Right lobe of liver (tissue), 6 donors: Measurements from ENCODE around the gene SASH1. TPM values are rescaled to one million over a fixed set of nuclear protein-coding genes. Genes with fewer than 3 reads are reported as not detected.

Source experiments
- ATAC-seq, 4 donors: fragments of 200-7000 bp; cut with Tn5 transposase; one replicate each; pipeline ENCODE4 v1.9.1; 2020; ENCODE audit warnings: mild to moderate bottlenecking in 4 of 4, moderate library complexity in 4 of 4
- DNase-seq, 3 donors: peaks; one replicate each; pipeline ENCODE4 v3.0.0-alpha.2; 2020
- H3K27ac ChIP-seq, 3 donors: fragments of 200-600 bp; one replicate each; pipeline ENCODE4 v1.8.0; 2022
- H3K27me3 ChIP-seq, 2 donors: fragments of 200-600 bp; one replicate each; pipeline ENCODE4 v1.8.0; 2022
- H3K36me3 ChIP-seq, 4 donors: fragments of 200-600 bp; sonication (generic) in 1 of 4; one replicate each; pipeline versions ENCODE4 v1.5.1 to v1.8.0; 2017 to 2022; ENCODE audit warnings: control low read depth in 1 of 4
- H3K4me1 ChIP-seq, 4 donors: fragments of 200-600 bp; sonication (generic) in 1 of 4; one replicate each; pipeline versions ENCODE4 v1.5.1 to v1.8.0; 2017 to 2022; ENCODE audit warnings: control low read depth in 1 of 4
- H3K4me3 ChIP-seq, 3 donors: fragments of 200-600 bp; one replicate each; pipeline ENCODE4 v1.8.0; 2022
- H3K9me3 ChIP-seq, 4 donors: fragments of 200-600 bp; sonication (generic) in 1 of 4; one replicate each; pipeline versions ENCODE4 v1.5.1 to v1.8.0; 2017 to 2022; ENCODE audit warnings: control low read depth in 1 of 4
- CTCF ChIP-seq, 4 donors: fragments of 200-600 bp in 3 of 4; fragments of 450-650 bp in 1 of 4; IDR thresholded peaks; one replicate each; pipeline versions ENCODE4 v1.5.1 to v1.8.0; 2016 to 2022; ENCODE audit warnings: antibody characterized with exemption in 4 of 4, mild to moderate bottlenecking in 2 of 4
- POLR2A ChIP-seq: fragments of 450-650 bp; IDR thresholded peaks from one replicate; pipeline ENCODE4 v1.6.1; 2017; ENCODE audit warnings: antibody characterized with exemption, mild to moderate bottlenecking
- WGBS: methylation state at CpG from one replicate; pipeline ENCODE4 v1.1.6; 2018; ENCODE audit warnings: low coverage, low lambda C conversion rate; ENCODE audit not compliant: insufficient coverage; ENCODE audit errors: missing lambda C conversion rate; 5-methylcytosine and 5-hydroxymethylcytosine counted together
- intact Hi-C, 2 donors: fragments of 100-400 bp; cut with DNase I; formaldehyde crosslinking; loops; one replicate each; pipeline versions ENCODE4 v1.11.2 to v1.14.1; 2022
- total RNA-seq, 6 experiments: library from RNA; depleted of rRNA in 2 of 6; stranded (reverse); fragments of >200 nt in 2 of 6; fragmentation: NEBNext Ultra II Directional in 3 of 6; extraction: Animal tissue kit (Norgen Biotek cat#: 25700) in 3 of 6; gene quantifications; one replicate each; pipeline versions ENCODE4 v1.1.0 to v1.2.4, GENCODE V29; 2016 to 2023
- donor health status: DM: no; HTN: yes; CAD: no.
- donor health status: DM: no; HTN: no; CAD: no.
- donor health status: DM: no; HTN: no; CAD: no.
- donor health status: DM: no; HTN: yes; CAD: no.
- donor health status: DM: no; HTN: yes; CAD: no.

Gene SASH1
- total RNA-seq, 6 experiments from 2014 or later = 12.0 to 19.0 (median 15.8) TPM

GRCh38 chr6:148316308-148316707 is 26.3 kb upstream of the SASH1 start:
- no peaks in the 10 kb centered on the region for H3K27me3 ChIP-seq
- H3K27ac ChIP-seq = no peak overlapping the region
- 78% methylated on average over 5 of the region's 5 CpGs for WGBS
- intact Hi-C loops = no loop called here
- no peak overlapping the region for H3K4me3 ChIP-seq
- H3K4me1 ChIP-seq = no peaks in the 10 kb centered on the region
- H3K9me3 ChIP-seq = no peaks in the 10 kb centered on the region
- ATAC-seq (no peak), DNase-seq (no peak)
- TF ChIP-seq POLR2A = no peak
- no peak for TF ChIP-seq CTCF (IDR thresholded peaks at IDR 0.05)
- H3K36me3 ChIP-seq = no peaks in the 10 kb centered on the region

GRCh38 chr6:148317051-148317450 is 25.6 kb upstream of the SASH1 start:
- H3K36me3 ChIP-seq = no peaks in the 10 kb centered on the region
- intact Hi-C loops = no loop called here
- no peak overlapping the region for H3K4me3 ChIP-seq
- TF ChIP-seq POLR2A = no peak
- TF ChIP-seq CTCF (IDR thresholded peaks at IDR 0.05) = no peak
- H3K4me1 ChIP-seq = no peaks in the 10 kb centered on the region
- WGBS = 85% methylated on average over 1 of the region's 1 CpG
- ATAC-seq (no peak), DNase-seq (no peak)
- no peaks in the 10 kb centered on the region for H3K9me3 ChIP-seq
- no peaks in the 10 kb centered on the region for H3K27me3 ChIP-seq
- no peak overlapping the region for H3K27ac ChIP-seq

GRCh38 chr6:148317739-148318138 is 24.9 kb upstream of the SASH1 start:
- no peaks in the 10 kb centered on the region for H3K4me1 ChIP-seq
- no peak for DNase-seq
- ATAC-seq = no peak
- H3K27me3 ChIP-seq = no peaks in the 10 kb centered on the region
- H3K9me3 ChIP-seq = no peaks in the 10 kb centered on the region
- intact Hi-C loops = no loop called here
- H3K27ac ChIP-seq = no peak overlapping the region
- H3K36me3 ChIP-seq = no peaks in the 10 kb centered on the region
- WGBS = 69% methylated on average over 2 of the region's 2 CpGs
- TF ChIP-seq CTCF (IDR thresholded peaks at IDR 0.05) (no peak), POLR2A (no peak)
- no peak overlapping the region for H3K4me3 ChIP-seq

- no peaks in the 10 kb centered on the region for H3K4me1 ChIP-seq
- H3K27me3 ChIP-seq = no peaks in the 10 kb centered on the region
- no peak for TF ChIP-seq CTCF (IDR thresholded peaks at IDR 0.05)
- no peak overlapping the region for H3K4me3 ChIP-seq
- ATAC-seq (no peak), DNase-seq (no peak)
- no peak overlapping the region for H3K27ac ChIP-seq
- no peaks in the 10 kb centered on the region for H3K36me3 ChIP-seq
- intact Hi-C loops = no loop called here
- 100% methylated on average over 1 of the region's 3 CpGs for WGBS
- H3K9me3 ChIP-seq = no peaks in the 10 kb centered on the region
These were observed 19.9 kb upstream of the SASH1 start for GRCh38 chr6:148322704-148323103.

GRCh38 chr6:148323344-148323743 is 19.3 kb upstream of the SASH1 start:
- H3K4me1 ChIP-seq = no peaks in the 10 kb centered on the region
- no peaks in the 10 kb centered on the region for H3K36me3 ChIP-seq
- WGBS = 69% methylated on average over 2 of the region's 2 CpGs
- no peak overlapping the region for H3K4me3 ChIP-seq
- TF ChIP-seq CTCF (IDR thresholded peaks at IDR 0.05) (no peak), POLR2A (no peak)
- intact Hi-C loops = no loop called here
- H3K9me3 ChIP-seq = no peaks in the 10 kb centered on the region
- no peaks in the 10 kb centered on the region for H3K27me3 ChIP-seq
- ATAC-seq (no peak), DNase-seq (no peak)
- H3K27ac ChIP-seq = no peak overlapping the region
